GM20000 (cell line): Measurements from ENCODE around the gene STAMBPL1.

Experiments
- DNase-seq: peaks from one replicate; pipeline ENCODE4 v3.0.0; 2012; ENCODE audit warnings: low spot score
- CTCF ChIP-seq: IDR thresholded peaks from 2 replicates; pipeline ENCODE4 v1.5.1; 2012; ENCODE audit warnings: mild to moderate bottlenecking, control low read depth; ENCODE audit errors: extremely low read depth, missing control alignments

Gene STAMBPL1

DNA sequence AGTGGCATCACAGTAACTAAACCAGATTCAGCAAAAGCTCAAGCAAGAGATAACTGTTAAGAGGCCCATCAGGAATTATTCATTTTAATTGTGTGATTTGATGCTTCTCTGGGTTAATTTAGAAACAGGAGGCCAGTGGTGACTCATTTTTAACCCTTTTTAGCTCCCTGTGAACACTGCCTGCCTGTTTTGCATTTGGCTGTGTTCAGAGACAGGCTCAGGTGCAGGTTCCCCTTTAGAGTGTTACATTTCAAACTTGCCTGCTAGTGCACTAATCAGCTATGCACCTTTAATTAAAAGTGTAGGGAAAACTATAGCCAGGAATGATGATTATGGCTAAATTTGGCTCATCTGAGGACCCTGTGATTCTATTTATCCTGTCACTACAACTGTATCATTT is 6.5 kb downstream of the STAMBPL1 start:
- DNase-seq, result peak; percentile 56
- no peak for TF ChIP-seq CTCF

- no peak for TF ChIP-seq CTCF
- DNase-seq, result no peak
Measured at GRCh38 chr10:88888810-88889445, 8.9 kb downstream of the STAMBPL1 start.

- no peak for TF ChIP-seq CTCF
- DNase-seq, result peak; percentile 49
Measured at GRCh38 chr10:88889559-88890337, 9.7 kb downstream of the STAMBPL1 start.

DNA sequence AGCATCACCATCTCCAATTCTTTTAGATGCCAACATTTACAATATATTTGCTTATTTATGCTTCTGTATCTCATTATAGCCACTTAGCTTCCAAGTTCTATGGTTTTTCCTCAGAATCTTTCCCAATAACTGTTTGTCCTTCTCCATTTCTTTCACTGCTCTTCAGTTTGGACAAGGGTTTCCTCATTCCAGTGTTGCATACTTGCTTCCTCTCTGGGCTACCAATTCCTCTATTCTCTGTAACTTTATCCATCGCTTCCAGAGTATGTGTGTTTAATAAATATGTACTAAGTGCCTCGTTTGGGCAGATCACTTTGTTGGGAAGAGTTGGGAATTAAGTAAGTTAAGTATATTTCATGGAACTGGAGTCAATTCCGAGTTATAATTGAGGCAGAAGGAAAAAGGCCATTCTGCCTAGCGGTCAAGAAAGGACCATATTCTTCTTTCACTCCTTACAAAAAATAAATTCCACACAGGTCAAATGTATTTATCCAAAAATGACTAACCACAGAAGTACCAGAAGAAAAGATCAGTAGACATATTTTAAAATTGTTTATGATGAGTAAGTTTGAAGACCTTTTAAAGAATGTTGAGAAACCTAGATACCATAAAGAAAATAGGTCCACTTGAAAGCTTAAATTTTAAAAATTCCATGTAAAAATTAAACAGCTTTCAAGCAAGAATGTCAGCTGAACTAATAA is 10.8 kb downstream of the STAMBPL1 start:
- DNase-seq, result no peak
- TF ChIP-seq CTCF, result no peak

DNA sequence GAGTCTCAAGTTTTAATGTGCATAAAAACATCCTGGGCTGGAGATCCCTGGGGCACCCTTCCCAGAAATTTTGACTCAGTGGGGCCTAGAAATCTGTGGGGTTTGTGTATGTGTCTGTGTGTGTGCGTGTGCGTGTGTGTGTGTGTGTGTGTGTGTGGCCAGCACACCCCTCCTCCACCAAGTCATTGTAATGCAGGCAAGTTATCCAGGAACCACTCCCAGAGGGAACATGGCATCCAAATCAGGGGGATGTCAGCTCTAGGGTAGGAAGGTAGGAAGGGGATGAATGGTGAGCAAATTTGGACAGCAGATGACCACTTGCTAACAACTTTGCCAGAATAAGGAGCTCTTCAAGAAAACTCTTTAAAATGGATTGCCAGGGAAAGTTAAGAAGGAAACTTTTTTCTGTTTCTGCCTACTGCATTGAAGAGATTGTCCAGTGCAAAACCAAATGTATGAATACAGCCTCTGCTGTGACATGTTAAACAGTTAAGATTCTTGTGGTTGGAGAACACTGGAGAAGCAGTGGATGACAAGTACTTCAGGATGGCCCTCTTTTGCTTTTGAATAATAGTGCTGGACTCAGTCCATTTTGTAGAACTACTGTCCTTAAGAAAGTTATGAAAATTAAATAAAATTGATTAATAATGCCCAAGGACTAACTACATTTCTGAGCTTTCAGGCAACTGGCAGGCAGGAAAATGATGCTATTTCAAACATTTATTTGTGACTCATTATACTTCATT is 12.3 kb downstream of the STAMBPL1 start:
- no peak for TF ChIP-seq CTCF
- DNase-seq, result no peak

GRCh38 chr10:88893611-88894010 is 13.6 kb downstream of the STAMBPL1 start:
- DNase-seq, result no peak

More at GRCh38 chr10:88893611-88894010, 13.6 kb downstream of the STAMBPL1 start:
- TF ChIP-seq CTCF, result no peak
